IPS DF 6.9 (cell line): ENCODE results near the gene DDX46.
"Not testable (repeated sequence)": the region's sequence is repeated elsewhere in the genome, so short reads cannot be mapped to it uniquely, and the experiment has no call there.

Experiments used
- DNase-seq: peaks from one replicate; pipeline ENCODE4 v3.0.0-alpha.2; 2013; ENCODE audit warnings: low read depth, low spot score
- H3K27ac ChIP-seq: one replicate; pipeline ENCODE4 v1.5.1; 2013; ENCODE audit warnings: low read length, control low read depth
- H3K27me3 ChIP-seq: 2 replicates; pipeline ENCODE4 v1.6.1; 2013; ENCODE audit warnings: mild to moderate bottlenecking, low read length; ENCODE audit not compliant: control insufficient read depth, insufficient read depth
- H3K36me3 ChIP-seq: 2 replicates; pipeline ENCODE4 v1.6.1; 2013; ENCODE audit warnings: low read length; ENCODE audit not compliant: control insufficient read depth, insufficient read depth
- H3K4me1 ChIP-seq: 2 replicates; pipeline ENCODE4 v1.6.1; 2013; ENCODE audit warnings: low read length; ENCODE audit not compliant: control insufficient read depth, insufficient read depth
- H3K4me3 ChIP-seq: 2 replicates; pipeline ENCODE4 v1.5.1; 2013; ENCODE audit warnings: mild to moderate bottlenecking, low read length
- H3K9me3 ChIP-seq: 2 replicates; pipeline ENCODE4 v1.6.1; 2013; ENCODE audit warnings: low read length, inconsistent platforms; ENCODE audit not compliant: control insufficient read depth, insufficient read depth
- WGBS: extraction: QIAGEN DNeasy Blood & Tissue Kit; methylation state at CpG from one replicate; pipeline ENCODE4 v1.1.7; 2013; ENCODE audit warnings: mixed read lengths, missing lambda C conversion rate; ENCODE audit not compliant: insufficient read length, insufficient coverage; 5-methylcytosine and 5-hydroxymethylcytosine counted together

DDX46 gene, protein sequence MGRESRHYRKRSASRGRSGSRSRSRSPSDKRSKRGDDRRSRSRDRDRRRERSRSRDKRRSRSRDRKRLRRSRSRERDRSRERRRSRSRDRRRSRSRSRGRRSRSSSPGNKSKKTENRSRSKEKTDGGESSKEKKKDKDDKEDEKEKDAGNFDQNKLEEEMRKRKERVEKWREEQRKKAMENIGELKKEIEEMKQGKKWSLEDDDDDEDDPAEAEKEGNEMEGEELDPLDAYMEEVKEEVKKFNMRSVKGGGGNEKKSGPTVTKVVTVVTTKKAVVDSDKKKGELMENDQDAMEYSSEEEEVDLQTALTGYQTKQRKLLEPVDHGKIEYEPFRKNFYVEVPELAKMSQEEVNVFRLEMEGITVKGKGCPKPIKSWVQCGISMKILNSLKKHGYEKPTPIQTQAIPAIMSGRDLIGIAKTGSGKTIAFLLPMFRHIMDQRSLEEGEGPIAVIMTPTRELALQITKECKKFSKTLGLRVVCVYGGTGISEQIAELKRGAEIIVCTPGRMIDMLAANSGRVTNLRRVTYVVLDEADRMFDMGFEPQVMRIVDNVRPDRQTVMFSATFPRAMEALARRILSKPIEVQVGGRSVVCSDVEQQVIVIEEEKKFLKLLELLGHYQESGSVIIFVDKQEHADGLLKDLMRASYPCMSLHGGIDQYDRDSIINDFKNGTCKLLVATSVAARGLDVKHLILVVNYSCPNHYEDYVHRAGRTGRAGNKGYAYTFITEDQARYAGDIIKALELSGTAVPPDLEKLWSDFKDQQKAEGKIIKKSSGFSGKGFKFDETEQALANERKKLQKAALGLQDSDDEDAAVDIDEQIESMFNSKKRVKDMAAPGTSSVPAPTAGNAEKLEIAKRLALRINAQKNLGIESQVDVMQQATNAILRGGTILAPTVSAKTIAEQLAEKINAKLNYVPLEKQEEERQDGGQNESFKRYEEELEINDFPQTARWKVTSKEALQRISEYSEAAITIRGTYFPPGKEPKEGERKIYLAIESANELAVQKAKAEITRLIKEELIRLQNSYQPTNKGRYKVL

DNA sequence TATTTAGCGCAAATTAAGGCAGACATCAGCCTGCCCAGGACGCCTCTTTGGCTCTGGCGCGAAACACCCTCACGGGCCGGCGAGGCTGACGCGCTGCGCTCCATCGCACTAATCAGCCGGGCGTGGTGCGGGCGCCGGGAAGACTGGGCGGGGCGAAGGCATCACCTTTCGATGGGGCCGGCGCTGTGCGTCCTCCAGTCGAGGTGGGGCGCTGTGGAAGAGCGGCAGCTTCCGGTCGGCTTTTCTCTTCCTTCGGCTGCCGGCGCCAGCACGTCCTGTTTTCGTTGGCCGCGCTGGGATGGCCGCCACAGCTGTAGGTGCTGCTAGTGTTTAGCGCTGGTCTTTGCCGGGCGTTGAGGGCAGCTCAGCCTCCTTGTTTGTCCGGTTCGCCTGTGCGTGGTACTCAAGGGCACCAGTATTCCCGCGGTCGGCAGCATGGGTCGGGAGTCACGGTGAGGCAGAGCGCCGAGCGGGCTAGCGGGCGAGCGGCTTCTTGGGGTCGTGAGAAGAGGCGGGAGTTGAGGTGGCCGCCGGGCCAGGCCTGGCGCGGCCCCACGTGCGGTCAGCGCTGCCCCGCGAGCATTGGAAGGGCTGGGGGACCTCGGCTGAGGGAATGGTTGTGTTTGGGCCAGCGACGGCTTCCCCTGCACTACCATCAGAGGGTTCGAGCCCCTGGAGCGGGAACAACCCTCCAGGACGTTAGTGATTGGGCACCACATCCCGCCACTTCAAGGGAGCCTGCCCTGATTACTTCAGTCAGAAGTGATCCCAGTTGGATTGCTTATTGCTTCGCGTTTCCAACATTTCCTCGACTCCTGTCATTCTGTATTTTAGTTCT, at the start of gene DDX46:
Gene DDX46 (plus strand): TSS at position 276 of the 838 bp plus-strand sequence. CDS start 160 bp downstream, at position 436.
- Histone ChIP-seq H3K4me1 (no peaks in the 10 kb centered on the region), H3K36me3 (no peaks in the 10 kb centered on the region), H3K27me3 (no peaks in the 10 kb centered on the region), H3K27ac (no peak within 1 kb of the TSS), H3K9me3 (no peaks in the 10 kb centered on the region), H3K4me3 (peak within 1 kb of the TSS; percentile 79)
- peak; percentile 85 for DNase-seq
- no CpG with 5 or more reads among the region's 73 CpGs for WGBS

DNA sequence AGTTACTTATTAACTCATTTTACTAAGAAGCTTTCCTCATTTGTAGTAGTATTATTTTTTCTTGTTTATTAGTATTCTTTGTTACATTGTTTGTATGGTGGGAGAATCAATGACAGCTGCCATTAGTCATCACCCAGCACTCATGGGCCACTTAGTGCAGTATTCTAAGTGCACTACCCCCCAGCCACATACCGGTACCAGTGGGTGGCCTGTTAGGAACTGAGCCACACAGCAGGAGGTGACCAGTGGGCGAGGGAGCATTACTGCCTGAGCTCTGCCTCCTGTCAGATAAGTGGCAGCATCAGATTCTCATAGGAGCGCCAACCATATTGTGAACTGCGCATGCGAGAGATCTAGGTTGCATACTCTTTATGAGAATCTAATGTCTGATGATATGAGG, 44.5 kb upstream of the DDX46 start:
- Histone ChIP-seq H3K9me3 (no peaks in the 10 kb centered on the region), H3K27ac (no peak overlapping the region), H3K4me1 (no peaks in the 10 kb centered on the region), H3K4me3 (no peak overlapping the region), H3K27me3 (no peaks in the 10 kb centered on the region), H3K36me3 (no peaks in the 10 kb centered on the region; the same call in 1 of the 2 replicates)
- no peak for DNase-seq
- WGBS: no CpG with 5 or more reads among the region's 5 CpGs

DNA sequence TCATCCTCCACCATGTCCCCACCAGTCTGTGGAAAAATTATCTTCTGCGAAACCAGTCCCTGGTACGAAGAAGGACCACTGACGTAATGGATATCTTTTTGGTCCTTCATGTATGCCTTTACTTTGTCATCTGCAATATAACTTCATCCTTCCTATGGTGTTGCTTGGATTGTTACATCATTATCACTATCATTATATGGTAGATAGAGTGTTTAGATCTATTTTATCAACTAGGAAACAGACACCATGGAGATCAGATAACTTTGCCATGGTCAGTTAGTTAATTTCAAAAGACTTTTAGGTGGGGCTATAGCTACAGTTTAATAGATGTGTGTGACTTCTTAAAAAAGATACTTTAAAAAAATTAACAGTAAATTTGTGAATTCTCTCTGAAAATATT, 44.0 kb upstream of the DDX46 start:
- H3K27ac ChIP-seq: no peak overlapping the region
- H3K4me1 ChIP-seq: no peaks in the 10 kb centered on the region
- H3K36me3 ChIP-seq: peaks cover 4% of the 10 kb centered on the region; the same call in 1 of the 2 replicates
- WGBS: no CpG with 5 or more reads among the region's 3 CpGs
- no peaks in the 10 kb centered on the region for H3K27me3 ChIP-seq
- no peak for DNase-seq
- no peaks in the 10 kb centered on the region for H3K9me3 ChIP-seq
- no peak overlapping the region for H3K4me3 ChIP-seq

DNA sequence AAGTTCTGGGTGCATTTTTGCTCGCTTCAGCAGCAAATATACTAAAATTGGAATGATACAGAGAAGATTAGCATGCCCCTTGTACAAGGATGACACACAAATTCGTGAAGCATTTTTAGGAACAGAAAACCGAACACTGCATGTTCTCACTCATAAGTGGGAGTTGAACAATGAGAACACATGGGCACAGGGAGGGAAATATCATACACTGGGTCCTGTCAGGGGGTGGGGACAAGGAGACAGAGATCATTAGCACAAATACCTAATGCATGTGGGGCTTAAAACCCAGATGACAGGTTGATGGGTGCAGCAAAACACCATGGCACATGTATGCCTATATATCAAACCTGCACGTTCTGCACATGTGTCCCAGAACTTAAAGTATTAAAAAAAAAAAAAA, 43.1 kb upstream of the DDX46 start:
- H3K9me3 ChIP-seq, H3K4me3 ChIP-seq, H3K4me1 ChIP-seq, DNase-seq, H3K27me3 ChIP-seq, H3K27ac ChIP-seq, H3K36me3 ChIP-seq: not testable (repeated sequence)
- no CpG with 5 or more reads among the region's 4 CpGs for WGBS

DNA sequence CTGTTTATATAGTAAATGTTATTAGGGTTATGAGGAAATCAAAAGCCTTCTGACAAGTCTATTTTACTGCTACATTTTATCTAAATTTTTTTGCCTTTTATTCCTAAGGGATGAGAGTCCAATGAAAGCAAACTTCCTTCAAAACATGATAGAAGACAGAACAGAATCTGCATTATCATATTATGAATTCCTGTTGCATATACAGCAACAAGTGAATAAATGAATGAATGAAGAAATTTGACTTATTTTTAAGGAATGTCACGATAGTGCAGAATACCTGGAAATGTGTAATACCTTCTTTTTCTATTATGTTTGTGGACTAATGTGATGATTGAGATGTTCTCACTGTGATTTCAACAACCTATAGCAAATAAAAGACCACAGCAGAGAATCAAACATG, 33.7 kb upstream of the DDX46 start:
- no peaks in the 10 kb centered on the region for H3K9me3 ChIP-seq
- H3K4me1 ChIP-seq: no peaks in the 10 kb centered on the region
- DNase-seq: no peak
- no peak overlapping the region for H3K4me3 ChIP-seq
- no peaks in the 10 kb centered on the region for H3K27me3 ChIP-seq
- no CpG with 5 or more reads among the region's 1 CpG for WGBS
- H3K27ac ChIP-seq: no peak overlapping the region
- no peaks in the 10 kb centered on the region; the same call in 1 of the 2 replicates for H3K36me3 ChIP-seq

DNA sequence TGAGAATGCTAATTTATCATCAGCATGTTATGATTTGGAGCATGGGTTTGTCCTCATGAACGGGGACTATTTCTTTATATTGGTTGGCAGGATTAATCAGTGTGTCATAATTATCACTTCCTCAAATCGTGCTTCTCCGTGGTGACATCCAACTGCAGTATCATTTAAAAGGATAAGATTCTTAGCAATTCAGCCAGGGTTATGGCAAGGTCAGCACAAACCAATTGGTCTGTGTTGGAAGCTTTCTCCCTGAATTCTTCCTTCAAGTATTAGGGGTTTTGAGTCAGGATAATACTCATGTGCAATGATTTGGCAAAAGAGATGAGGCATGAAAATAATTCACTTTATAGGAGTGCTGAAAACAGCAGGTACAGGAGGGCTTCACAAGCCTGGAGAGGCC, 25.8 kb upstream of the DDX46 start:
- Histone ChIP-seq H3K4me3 (no peak overlapping the region), H3K4me1 (no peaks in the 10 kb centered on the region), H3K36me3 (no peaks in the 10 kb centered on the region), H3K27ac (no peak overlapping the region), H3K9me3 (no peaks in the 10 kb centered on the region), H3K27me3 (no peaks in the 10 kb centered on the region)
- WGBS: no CpG with 5 or more reads among the region's 3 CpGs
- no peak for DNase-seq

DNA sequence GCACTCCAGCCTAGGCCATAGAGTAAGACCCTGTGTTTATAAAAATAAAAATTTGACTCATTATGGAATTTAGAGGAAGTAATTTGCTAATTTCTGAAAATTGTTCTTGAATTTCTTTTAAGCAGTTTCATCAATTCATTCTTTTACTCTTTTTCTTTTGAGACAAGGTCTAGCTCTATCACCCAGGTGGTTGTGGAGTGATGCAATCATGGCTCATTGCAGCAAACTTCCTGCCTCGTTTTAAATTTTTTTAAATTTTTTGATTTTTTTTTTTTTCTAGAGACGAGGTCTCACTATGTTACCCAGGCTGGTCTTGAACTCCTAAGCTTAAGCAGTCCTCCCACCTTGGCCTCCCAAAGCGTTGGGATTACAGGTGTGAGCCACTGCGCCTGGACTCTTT, 23.3 kb upstream of the DDX46 start:
- Histone ChIP-seq H3K27ac (no peak overlapping the region), H3K36me3 (no peaks in the 10 kb centered on the region), H3K9me3 (no peaks in the 10 kb centered on the region), H3K27me3 (no peaks in the 10 kb centered on the region), H3K4me1 (0 out of 2 replicates have a peak, but pooled peaks cover 2% of the 10 kb centered on the region), H3K4me3 (no peak overlapping the region)
- no CpG with 5 or more reads among the region's 4 CpGs for WGBS
- no peak for DNase-seq

DNA sequence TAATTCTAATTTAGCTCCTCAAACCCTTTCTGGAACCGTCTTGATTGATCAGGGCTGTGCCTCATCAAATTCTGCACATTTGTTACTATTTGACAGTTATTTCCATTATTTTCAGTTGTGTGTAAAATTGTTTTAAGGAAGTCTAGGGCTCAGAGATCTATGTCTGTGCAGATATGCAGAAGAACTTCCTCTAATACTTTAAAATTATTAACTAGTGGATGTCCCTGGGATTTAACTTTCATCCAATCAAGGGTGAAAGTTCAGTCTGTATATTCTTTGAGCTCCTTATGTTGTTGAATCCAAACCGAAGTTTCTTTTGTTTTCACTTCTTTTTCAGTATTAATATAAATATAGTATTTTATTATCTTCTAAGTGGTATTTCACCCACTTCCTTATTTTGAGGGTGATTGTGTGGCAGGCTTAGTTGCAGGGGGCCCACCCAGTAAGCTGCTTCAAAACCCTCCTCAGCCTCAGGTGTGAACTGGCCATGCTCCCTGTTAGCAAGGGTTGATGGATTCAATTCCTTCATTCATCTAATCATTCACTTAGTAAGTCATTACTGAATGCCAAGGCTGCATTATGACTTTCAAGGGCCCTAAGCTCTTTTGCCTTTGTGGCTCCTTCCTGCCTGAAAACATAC, 22.3 kb upstream of the DDX46 start:
- no peak overlapping the region for H3K27ac ChIP-seq
- H3K36me3 ChIP-seq: no peaks in the 10 kb centered on the region
- DNase-seq: no peak
- H3K27me3 ChIP-seq: no peaks in the 10 kb centered on the region
- no CpG with 5 or more reads among the region's 2 CpGs for WGBS
- no peak overlapping the region for H3K4me3 ChIP-seq
- no peaks in the 10 kb centered on the region for H3K9me3 ChIP-seq
- H3K4me1 ChIP-seq: 0 out of 2 replicates have a peak, but pooled peaks cover 2% of the 10 kb centered on the region

DNA sequence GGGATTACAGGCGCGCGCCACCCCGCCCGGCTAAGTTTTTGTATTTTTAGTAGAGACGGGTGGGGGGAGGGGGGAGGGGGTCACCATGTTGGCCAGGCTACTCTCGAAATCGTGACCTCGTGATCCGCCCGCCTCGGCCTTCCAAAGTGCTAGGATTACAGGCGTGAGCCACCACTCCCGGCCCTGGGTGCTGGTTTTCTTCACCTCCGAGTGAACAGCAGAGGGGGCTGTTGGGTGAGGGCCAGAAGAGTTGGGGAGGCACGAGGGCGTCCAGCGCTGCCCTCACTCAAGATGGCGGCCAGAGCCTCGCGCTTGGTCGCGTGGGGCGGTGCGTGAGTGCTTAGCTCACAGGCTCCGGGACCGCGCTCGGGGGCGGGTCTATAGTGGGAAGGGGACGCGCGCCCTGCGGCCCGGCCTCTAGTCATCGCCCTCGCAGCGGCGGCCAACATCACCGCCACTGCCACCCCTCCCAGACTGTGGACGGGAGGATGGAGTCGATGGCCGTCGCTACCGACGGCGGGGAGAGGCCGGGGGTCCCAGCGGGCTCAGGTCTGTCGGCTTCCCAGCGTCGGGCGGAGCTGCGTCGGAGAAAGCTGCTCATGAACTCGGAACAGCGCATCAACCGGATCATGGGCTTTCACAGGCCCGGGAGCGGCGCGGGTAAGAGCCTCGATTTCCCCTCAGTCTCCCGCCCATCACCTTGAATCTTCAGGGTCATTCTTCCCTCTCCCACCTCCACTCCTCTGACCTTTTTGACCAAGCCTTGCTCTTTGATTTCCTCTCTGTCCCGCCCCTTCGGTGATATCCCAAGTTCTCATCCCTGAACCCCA, 20.2 kb upstream of the DDX46 start, which contains the start of gene CAMLG:
Gene CAMLG (plus strand): TSS at position 416 of the 830 bp plus-strand sequence. CDS start 73 bp downstream, at position 489.
- H3K4me3 ChIP-seq: peak within 1 kb of the TSS; percentile 79; the same call in 1 of the 2 replicates
- no peaks in the 10 kb centered on the region for H3K9me3 ChIP-seq
- no CpG with 5 or more reads among the region's 66 CpGs for WGBS
- no peak within 1 kb of the TSS for H3K27ac ChIP-seq
- H3K4me1 ChIP-seq: 0 out of 2 replicates have a peak, but pooled peaks cover 2% of the 10 kb centered on the region
- no peaks in the 10 kb centered on the region for H3K36me3 ChIP-seq
- no peaks in the 10 kb centered on the region for H3K27me3 ChIP-seq
- DNase-seq: peak; percentile 97
